Lower leg skin (tissue), 4 donors: ENCODE results near the gene MDC1. TPM values are rescaled to one million over a fixed set of nuclear protein-coding genes. Genes with fewer than 3 reads are reported as not detected.
A peak's percentile ranks its signal among the peaks of the same experiment; 100 is the strongest.
"Not testable (repeated sequence)": the region's sequence is repeated elsewhere in the genome, so short reads cannot be mapped to it uniquely, and the experiment has no call there.

Experiments used
- DNase-seq, 2 donors: peaks; one replicate each; pipeline ENCODE4 v3.0.0-alpha.2; 2019; ENCODE audit warnings: low spot score in 2 of 2
- H3K4me3 ChIP-seq: fragments of 200-600 bp; sonication (generic); 2 replicates; pipeline ENCODE4 v1.5.1; 2017; ENCODE audit warnings: mild to moderate bottlenecking, low read depth; ENCODE audit not compliant: poor library complexity, severe bottlenecking
- POLR2A ChIP-seq, 2 donors: fragments of 450-650 bp; IDR thresholded peaks; one replicate each; pipeline ENCODE4 v1.6.1; 2016 to 2017; ENCODE audit warnings: antibody characterized with exemption in 2 of 2, mild to moderate bottlenecking in 1 of 2, moderate library complexity in 1 of 2
- WGBS, 2 donors: methylation state at CpG; one replicate each; pipeline ENCODE4 v1.1.5; 2018; 5-methylcytosine and 5-hydroxymethylcytosine counted together
- intact Hi-C: fragments of 100-400 bp; cut with DNase I; formaldehyde crosslinking; loops from one replicate; pipeline ENCODE4 v1.15.0; 2023; ENCODE audit warnings: low total_unique reads
- total RNA-seq, 4 donors: library from RNA; depleted of rRNA; stranded (reverse); fragments of >200 nt; gene quantifications; one replicate each; pipeline ENCODE4 v1.1.0, GENCODE V29; 2016
- TF ChIP-seq, protein P1 (sequence below), 3 donors: fragments of 450-650 bp; IDR thresholded peaks; one replicate each; pipeline ENCODE4 v1.5.1; 2016; ENCODE audit warnings: antibody characterized with exemption in 3 of 3, mild to moderate bottlenecking in 3 of 3, moderate library complexity in 2 of 3

The MDC1 gene
- total RNA-seq = 10 to 100 TPM in 1 of 4 donors, 1 to 10 TPM in 3; 9.7 to 21.4 (median 9.8) TPM

- peak within 1 kb of the TSS; percentile 50 for H3K4me3 ChIP-seq
- intact Hi-C loops = no loop called here
- 0 to 1% methylated on average over 31 to 42 of the region's 48 CpGs for WGBS, 2 donors
Observed at GRCh38 chr6:30717129-30717844, at the start of gene MDC1. Gene MDC1, minus strand, starts transcription at chr6:30717281. Its CDS starts 2,106 bp downstream, at chr6:30715175.

GRCh38 chr6:30766461-30767157, 49.5 kb upstream of the MDC1 start:
- WGBS, 2 donors = 89% methylated on average over 6 of the region's 6 CpGs
- intact Hi-C loops = no loop called here
- TF ChIP-seq POLR2A (IDR thresholded peaks at IDR 0.05) = no peak
- TF ChIP-seq, protein P1, sequence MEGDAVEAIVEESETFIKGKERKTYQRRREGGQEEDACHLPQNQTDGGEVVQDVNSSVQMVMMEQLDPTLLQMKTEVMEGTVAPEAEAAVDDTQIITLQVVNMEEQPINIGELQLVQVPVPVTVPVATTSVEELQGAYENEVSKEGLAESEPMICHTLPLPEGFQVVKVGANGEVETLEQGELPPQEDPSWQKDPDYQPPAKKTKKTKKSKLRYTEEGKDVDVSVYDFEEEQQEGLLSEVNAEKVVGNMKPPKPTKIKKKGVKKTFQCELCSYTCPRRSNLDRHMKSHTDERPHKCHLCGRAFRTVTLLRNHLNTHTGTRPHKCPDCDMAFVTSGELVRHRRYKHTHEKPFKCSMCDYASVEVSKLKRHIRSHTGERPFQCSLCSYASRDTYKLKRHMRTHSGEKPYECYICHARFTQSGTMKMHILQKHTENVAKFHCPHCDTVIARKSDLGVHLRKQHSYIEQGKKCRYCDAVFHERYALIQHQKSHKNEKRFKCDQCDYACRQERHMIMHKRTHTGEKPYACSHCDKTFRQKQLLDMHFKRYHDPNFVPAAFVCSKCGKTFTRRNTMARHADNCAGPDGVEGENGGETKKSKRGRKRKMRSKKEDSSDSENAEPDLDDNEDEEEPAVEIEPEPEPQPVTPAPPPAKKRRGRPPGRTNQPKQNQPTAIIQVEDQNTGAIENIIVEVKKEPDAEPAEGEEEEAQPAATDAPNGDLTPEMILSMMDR (IDR thresholded peaks at IDR 0.05) = no peak
- no peak for DNase-seq
- H3K4me3 ChIP-seq = no peak overlapping the region

More at GRCh38 chr6:30717129-30717844, at the start of gene MDC1:
- TF ChIP-seq, protein P1 (IDR thresholded peaks at IDR 0.05) = peak in 1 of 3 donors; percentile 83
- no peak for TF ChIP-seq POLR2A (IDR thresholded peaks at IDR 0.05)
- DNase-seq = peak; percentile 100

- WGBS, 2 donors = 57 to 68% methylated on average over 1 of the region's 1 CpG
- DNase-seq, intact Hi-C loops, H3K4me3 ChIP-seq: not testable (repeated sequence)
Observed at GRCh38 chr6:30765495-30765894, 48.4 kb upstream of the MDC1 start.

DNA sequence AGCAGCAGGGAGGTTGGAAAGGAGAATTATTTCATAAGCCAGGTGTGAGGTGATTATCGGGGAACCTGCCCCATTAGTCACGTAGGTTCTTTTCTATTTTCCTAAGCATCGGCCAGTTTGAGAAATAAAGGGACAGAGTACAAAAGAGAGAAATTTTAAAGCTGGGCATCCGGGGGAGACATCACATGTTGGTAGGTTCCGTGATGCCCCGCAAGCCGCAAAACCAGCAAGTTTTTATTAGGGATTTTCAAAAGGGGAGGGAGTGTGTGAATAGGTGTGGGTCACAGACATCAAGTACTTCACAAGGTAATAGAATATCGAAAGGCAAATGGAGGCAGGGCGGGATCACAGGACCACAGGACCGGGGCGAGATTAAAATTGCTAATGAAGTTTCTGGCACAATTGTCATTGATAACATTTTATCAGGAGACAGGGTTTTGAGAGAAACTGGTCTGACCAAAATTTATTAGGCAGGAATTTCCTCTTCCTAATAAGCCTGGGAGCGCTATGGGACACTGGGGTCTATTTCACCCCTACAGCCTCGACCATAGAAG, 47.5 kb upstream of the MDC1 start:
- WGBS, 2 donors = 52 to 59% methylated on average over 13 of the region's 13 CpGs
- intact Hi-C loops, DNase-seq, H3K4me3 ChIP-seq: not testable (repeated sequence)

- DNase-seq = no peak
- WGBS, 2 donors = 48 to 57% methylated on average over 8 of the region's 8 CpGs
- TF ChIP-seq POLR2A (IDR thresholded peaks at IDR 0.05) = no peak
- TF ChIP-seq, protein P1 (IDR thresholded peaks at IDR 0.05) = peak in 1 of 3 donors; percentile 29
Observed at GRCh38 chr6:30763618-30764489, 46.8 kb upstream of the MDC1 start.

GRCh38 chr6:30763155-30763617, 46.1 kb upstream of the MDC1 start:
- TF ChIP-seq, protein P1 (IDR thresholded peaks at IDR 0.05) = no peak
- TF ChIP-seq POLR2A (IDR thresholded peaks at IDR 0.05) = no peak
- H3K4me3 ChIP-seq = no peak overlapping the region
- DNase-seq = no peak
- intact Hi-C loops = no loop called here
- WGBS, 2 donors = 80 to 89% methylated on average over 1 of the region's 1 CpG

More at GRCh38 chr6:30763618-30764489, 46.8 kb upstream of the MDC1 start:
- no peak overlapping the region for H3K4me3 ChIP-seq
- intact Hi-C loops = no loop called here
